ENCODE results near the gene ATRAID.

GRCh38 chr2:27201675-27202074 lies 10.2 kb upstream of the ATRAID start:
- TF ChIP-seq BHLHE40 (IDR thresholded peaks at IDR 0.05; ENCODE audit: borderline replicate concordance) (no peak), TARDBP (IDR thresholded peaks at IDR 0.05) (no peak), PKNOX1 (IDR thresholded peaks at IDR 0.05) (no peak), FOXM1 (IDR thresholded peaks at IDR 0.05; ENCODE audit: borderline replicate concordance) (no peak), LEF1 (IDR thresholded peaks at IDR 0.05; ENCODE audit: borderline replicate concordance) (no peak), SUZ12 (IDR thresholded peaks at IDR 0.05) (no peak), FOXA1 (IDR thresholded peaks at IDR 0.05) (no peak), SP1 (IDR thresholded peaks at IDR 0.05) (no peak)

Data from HEK293T (cell line).